T-helper 2 cell (primary cell): ENCODE results near the gene CLC.
A peak's percentile ranks its signal among the peaks of the same experiment; 100 is the strongest.
"Not testable (repeated sequence)": the region's sequence is repeated elsewhere in the genome, so short reads cannot be mapped to it uniquely, and the experiment has no call there.

Experiments
- DNase-seq, 5 experiments: peaks; one replicate each; pipeline versions ENCODE4 v3.0.0 to v3.0.0-alpha.2; 2012 to 2022

The CLC gene

DNA sequence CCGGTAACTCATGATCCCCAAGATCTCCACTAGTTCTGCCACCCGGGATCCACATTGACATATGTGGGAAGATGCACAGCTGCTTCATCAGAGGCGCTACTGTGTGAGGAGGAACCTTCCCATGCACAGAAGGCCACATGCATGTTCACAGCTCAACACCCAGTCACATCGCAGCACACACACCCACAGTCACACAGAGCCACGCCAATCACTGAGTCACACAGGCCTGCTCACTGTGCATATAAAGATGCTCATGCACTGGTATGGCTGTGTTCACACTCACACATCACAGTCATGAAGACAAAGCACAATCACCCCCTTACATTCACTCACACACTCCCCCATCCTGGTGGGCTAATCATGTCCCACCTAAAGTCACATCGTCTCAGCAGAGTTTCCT lies 9.8 kb downstream of the CLC start:
- no peak for DNase-seq

DNA sequence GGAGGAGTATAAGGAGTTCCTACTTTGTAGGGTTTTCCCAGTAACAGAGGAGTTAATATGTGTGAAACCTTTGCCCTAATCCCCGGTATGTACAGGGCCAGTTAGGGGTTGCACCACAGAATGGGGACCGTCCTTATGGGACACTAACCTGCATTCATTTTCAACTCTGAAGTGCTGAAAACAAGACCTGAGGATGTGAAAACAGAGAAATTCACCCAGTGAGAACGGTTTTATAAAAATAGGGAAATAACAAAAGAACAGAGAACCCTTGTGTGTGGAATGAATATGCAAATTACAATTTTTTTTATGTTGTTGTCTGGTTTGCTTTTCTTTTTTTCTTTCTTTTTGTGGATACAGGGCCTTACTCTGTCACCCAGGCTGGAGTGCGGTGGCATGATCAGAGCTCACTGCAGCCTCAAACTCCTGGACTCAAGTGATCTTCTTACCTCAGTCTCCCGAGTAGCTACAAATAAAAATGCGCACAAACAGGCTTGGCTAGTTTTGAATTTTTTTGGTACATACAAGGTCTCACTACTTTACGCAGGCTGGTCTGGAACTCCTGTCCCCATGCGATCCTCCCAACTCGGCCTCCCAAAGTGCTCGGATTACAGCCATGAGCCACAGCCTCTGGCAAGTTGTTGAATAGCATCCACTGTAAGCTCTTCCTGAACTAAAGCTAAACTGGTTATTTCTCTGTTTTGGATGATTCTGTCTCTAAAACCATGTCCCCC lies 10.6 kb downstream of the CLC start:
- DNase-seq: no peak

DNA sequence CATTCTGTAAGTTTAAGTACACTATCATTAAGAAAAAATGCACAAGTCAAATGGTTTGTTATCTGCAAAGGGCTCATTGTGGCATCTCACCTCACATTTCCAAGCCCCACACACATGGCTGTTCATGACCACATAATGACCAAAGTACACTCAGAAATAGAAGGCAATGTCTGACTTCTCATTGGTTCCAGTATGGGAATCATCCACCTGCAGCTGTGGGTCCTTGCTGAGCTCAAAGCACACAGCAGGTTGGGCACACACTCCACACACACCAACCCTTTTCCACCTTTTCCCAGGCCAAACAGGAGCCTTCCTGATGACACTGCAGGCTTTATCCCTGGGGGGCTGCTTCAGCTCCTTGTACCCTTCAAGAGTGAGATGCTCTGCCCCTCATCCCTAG lies 11.8 kb downstream of the CLC start:
- no peak for DNase-seq

DNA sequence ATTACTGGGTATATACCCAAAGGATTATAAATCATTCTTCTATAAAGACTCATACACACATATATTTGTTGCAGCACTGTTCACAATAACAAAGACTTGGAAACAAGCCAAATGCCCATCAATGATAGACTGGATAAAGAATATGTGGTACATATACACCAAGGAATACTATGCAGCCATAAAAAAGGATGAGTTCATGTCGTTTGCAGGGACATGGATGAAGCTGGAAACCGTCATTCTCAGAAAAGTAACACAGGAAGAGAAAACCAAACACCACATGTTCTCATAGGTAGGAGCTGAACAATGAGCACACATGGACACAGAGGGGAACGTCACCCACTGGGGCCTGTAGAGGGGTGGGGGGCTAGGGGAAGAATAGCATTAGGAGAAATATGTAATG lies 17.7 kb downstream of the CLC start:
- DNase-seq: not testable (repeated sequence)

DNA sequence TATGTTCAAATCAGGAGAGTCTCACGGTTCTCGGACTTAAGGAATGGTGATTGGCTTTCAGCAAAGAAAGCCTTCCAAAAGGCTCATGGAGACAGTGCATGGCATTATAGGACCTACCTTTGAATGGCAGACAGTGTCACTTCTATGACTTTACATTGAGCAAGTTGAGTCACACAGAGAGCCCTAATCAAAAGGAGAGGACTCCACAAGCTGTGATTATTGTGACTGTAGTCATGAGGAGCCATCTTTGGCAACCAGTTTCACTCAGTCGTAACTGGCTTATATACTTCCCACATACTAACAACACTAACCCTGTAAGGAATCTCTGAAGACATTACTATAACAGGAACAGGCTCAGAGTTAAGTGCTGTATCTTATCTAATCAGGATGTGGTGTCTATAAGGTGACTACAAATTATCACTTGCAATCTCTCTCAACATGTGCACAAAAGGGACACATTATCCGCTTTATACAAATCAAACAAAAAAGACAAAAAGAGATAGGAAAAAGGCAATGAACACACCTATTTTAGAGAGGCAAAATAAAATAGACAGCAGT lies 27.4 kb downstream of the CLC start:
- peak in 1 of 5 experiments; percentile 77 for DNase-seq

DNA sequence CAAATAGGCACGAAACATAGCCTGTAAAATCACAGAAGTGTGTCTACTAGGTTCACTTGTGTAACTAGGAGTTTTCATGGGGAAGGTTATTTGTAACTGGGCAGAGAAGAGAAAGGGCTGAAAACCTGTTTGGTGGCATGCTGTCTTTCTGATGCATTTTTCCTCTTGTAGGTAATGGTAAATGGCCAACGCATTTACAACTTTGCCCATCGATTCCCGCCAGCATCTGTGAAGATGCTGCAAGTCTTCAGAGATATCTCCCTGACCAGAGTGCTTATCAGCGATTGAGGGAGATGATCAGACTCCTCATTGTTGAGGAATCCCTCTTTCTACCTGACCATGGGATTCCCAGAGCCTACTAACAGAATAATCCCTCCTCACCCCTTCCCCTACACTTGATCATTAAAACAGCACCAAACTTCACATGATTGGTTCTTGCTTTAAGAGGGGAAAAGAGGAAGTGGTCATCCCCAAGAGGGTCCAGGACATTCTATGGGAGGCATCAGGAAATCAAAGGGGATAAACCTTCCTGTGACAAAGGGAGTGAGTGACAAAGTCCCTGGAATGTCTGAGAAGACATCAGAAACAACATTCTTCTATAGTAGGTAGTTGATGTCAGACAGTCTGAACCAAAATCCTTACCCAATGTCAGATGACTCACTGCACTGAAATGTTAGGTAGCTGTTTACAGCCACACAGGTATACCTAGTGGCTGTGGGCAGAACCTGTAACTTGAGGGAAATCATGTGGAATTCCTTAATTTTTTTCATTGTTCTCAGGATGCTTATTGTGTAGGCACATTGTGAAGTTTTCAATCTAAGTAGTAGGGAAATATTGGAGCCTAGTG lies 28.6 kb downstream of the CLC start:
- DNase-seq: no peak

DNA sequence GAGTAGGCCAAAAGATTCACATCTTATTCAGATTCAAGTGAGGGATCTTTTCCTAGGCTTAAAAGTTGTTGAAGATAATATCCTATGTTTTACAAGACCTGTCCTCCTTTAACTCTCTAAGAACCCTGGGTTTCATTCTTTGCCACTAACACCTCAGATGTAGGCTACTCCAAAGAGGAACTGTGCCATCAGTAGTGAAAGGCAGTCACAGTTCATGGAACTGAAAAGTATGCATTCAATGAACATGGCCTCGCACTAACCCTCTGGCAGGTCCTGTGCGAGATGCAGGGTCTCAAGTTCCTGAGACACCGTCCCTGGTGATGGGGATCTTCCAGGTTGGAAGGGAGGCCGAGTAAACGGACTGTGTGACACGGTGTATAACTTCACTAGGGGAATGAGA lies 29.2 kb downstream of the CLC start:
- DNase-seq: no peak

DNA sequence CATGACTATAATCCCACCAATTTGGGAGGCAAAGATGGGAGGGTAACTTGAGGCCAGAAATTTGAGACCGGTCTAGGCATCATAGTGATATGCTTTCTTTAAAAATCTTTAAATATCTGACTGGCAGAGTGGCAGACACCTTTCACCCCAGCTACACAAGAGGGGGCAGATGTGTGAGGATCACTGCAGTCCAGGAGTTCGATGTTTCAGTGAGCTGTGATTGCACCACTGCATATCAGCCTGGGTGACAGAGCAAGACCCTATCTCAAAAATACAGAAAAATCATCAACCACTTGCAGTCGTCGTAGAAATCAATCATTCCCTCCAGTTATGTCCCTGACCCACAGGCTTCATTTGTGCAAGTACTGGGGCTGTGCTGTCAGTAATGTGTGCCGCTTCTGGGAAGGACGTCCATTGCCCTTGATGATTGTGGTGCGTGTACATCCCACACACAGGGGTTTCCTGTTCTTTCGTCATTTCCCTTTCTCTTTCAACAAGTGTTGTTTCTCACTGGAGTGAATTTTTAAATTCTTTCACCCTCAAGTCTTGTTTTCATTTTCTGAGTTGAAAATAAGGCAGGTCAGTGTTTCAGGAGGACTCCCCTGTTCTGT lies 32.1 kb downstream of the CLC start:
- peak in 2 of 5 experiments; percentile 10 to 74 for DNase-seq

DNA sequence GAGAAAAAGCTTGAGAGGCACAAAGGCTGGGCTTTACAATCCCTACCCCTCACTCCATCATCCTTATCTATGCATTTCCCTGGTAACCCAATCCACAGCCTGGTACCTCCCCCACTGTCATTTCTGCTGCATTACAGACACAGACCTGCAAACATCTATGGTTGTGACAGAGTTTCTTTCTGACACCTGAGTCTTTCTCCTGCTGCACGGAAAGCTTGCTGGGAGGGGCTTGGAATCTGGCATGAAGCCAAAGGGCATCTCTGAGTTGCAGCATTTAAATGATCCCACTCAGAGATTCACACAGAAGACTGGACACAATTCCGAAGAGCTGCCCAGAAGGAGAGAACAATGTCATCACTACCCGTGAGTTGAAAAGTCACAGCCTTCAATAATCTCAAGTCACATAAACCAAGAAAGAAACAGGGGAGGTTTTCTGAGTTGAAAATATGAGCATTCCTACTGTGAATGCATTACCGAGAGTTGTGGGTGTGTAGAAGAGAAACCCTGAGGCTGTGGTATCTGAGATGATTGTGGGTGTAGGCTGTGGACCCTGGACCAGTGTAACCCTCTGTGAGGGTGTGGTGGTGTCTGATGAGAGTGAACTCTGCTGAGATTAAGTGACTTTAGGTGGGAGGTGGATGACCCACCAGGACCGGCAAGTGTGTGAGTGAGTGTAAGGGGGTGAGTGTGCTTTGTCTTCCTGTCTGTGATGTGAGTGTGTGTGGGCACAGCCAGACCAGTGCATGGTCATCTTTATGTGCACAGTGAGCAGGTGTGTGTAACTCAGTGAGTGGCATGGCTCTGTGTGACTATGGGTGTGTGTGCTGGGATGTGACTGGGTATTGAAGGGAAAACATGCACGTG lies 33.4 kb downstream of the CLC start, which contains the start of gene LGALS14:
LGALS14 (plus strand) TSS at position 301 of the 864 bp plus-strand sequence; CDS start at position 349, 48 bp downstream.
- peak in 1 of 5 experiments; percentile 45 for DNase-seq

DNA sequence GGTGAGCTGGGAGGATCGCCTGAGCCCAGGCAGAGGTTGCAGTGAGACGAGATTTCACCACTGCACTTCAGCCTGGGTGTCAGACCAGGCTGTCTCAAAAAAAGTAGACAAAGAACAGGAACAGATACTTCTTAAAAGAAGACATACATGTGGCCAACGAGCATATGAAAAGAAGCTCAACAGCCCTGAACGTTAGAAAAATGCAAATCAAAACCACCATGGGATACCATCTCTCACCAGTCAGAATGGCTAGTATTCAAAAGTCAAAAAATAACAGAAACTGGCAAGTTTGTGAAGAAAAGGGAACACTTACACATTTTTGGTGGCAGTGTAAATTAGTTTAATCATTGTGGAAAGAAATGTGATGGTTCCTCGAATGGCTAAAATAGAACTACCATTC lies 36.5 kb downstream of the CLC start:
- no peak for DNase-seq

DNA sequence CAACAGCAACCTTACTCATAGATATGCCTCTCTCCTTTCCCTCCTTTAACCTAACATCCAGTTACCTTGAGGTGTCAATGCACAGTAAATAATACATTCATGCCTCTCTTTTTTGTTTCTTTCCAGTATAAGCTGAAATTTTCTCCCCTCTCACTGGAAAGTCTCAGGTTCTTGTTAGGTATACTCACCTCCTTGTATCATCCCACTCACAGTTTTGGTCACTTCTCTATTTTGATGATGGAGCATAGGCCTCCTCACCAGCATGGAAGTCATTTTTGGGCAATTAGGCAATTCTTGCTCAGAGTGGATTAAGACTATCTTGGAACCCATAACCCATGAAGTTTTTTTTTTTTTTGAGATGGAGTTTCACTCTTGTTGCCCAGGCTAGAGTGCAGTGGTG lies 39.3 kb downstream of the CLC start:
- DNase-seq: no peak

DNA sequence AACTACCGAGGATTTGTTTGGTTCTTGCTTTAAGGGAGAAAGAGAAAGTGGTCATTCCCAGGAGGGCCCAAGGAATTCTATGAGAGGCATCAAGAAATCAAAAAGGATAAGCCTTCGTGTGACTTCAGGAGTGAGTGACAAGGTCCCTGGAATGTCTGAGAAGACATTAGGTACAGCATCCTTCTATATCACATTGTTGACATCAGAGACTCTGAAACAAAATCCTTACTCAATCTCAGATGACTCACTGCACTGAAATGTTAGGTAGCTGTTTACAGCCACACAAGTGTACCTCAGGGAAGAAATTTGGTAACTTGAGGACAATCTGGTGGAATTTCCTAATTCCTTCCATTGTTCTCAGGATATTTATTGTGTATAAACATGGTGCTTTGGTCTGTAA lies 41.4 kb downstream of the CLC start:
- DNase-seq: no peak

DNA sequence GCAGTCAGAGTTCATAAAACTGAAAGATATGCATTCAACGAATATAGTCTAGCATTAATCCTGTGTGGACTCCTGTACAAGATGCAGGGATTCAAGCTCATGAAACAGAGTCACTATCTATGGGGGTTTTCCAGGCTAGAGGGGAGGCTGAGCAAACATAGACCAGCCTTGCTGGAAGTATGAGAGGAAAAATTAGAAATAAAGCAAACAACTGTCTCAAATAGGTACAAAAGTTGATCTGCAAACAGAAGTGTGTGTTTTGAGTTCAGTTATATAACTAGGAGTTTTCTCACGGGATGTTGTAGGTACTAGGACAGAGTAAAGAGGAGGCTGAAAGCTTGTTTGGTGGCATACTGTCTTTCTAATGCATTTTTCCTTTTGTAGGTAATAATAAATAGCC lies 42.1 kb downstream of the CLC start:
- DNase-seq: no peak

DNA sequence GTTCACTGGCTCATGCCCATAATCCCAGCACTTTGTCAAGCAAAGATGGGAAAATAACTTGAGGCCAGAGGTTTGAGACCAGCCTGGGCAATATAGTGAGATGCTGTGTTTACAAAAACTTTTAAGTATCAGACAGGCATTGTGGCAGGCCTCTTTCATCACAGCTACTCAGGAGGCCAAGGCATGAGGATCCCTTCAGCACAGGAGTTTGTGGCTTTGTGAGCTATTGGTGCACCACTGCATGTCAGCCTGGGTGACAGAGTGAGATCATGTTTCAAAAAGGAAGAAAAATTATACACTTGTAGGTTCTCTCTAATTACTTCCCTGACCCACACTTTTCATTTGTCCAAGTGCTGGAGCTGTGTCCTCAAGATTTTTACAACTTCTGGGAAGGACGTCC lies 45.0 kb downstream of the CLC start:
- DNase-seq: no peak

DNA sequence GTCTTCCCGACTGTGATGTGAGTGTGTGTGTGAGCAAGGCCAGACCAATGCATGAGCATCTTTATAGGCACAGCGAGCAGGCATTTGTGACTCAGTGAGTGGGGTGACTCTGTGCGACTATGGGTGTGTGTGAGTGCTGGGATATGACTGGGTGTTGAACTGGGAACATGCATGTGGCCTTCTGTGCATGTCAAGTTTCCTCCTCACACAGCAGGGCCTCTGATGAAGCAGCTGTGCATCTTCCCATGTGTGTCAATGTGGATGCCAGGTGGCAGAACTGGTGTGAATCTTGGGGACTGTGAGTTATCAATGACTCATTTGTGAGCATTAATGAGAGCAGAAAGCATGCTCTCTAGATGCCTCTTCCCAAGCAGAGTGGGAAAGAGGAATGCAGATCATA lies 45.7 kb downstream of the CLC start:
- DNase-seq: no peak

DNA sequence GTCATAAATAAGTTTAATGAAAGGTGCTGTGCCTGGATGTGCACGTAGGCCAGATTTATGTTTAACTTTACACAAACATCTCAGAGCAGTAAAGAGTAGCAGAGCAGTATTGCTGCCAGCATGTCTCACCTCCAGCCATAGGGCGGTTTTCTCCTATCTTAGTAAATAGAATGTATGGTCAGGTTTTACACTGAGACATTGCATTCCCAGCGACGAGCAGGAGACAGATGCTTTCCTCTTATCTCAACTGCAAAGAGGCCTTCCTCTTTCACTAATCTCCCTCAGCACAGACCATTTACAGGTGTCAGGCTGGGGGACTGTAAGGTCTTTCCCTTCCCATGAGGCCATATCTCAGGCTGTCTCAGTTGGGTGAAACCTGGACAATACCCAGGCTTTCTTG lies 49.2 kb downstream of the CLC start:
- DNase-seq: not testable (repeated sequence)

DNA sequence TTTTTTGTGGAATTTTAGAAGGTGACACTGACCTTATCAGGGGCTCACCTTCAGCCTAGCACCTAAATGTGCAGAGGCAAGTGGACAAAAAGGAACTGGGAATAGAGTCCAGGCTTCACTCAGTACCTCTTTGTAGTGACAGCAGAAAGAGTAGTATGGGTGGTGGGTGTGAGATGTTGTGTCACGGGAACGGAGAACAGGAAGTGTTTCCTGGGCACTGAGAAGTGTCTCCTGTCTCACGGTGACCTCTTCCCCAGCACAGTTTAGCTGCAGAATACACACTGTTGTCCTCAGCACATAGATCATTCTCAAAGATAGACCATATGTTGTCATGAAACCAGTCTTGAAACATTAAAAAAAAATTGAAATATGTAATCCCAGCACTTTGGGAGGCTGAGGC lies 51.1 kb downstream of the CLC start:
- no peak for DNase-seq

DNA sequence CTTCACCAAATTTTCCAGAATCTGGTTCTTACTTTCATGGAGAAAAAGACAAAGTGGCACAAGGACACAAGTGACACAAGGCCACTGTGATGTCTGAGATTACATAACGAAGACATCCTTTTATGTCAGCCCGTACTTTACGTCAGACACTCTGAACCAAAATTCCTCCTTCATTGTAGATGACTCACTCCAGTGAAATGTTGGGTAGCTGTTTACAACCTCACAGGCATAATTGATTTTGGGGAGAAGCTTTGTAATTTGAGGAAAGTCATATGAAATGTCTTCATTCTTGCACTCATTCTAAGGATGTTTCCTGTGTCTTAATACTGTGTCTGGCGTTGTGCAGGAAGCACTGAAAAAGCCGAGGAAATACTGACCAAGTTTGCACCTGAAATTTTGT lies 53.6 kb downstream of the CLC start:
- DNase-seq: no peak

DNA sequence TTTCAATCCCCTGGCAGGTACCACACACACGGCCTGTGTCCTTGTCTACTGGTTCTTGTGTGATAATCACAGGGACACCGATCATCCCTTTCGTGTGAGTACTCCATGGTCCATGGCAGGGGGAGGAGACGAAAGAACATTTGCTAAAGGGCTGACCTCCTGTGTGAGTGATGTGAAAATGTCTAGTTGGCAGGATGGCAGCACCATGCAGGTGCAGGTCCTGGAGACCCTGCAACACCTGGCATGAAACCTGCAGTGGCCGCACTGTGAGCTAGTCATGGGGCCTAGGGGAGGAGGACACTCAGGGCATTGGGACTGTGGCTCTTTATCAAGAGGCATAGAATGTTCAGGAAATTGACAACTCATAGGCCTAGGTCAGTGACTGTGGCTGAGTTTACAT lies 56.4 kb downstream of the CLC start:
- no peak for DNase-seq
